CD8-positive, alpha-beta memory T cell (primary cell): Measurements from ENCODE around the gene KNDC1. TPM values are rescaled to one million over a fixed set of nuclear protein-coding genes. Genes with fewer than 3 reads are reported as not detected.

Source experiments
- CTCF ChIA-PET: fragments of 350-600 bp; sonication (Branson Sonifier 250); formaldehyde crosslinking; loops from one replicate; lab custom pipeline; 2021; ENCODE audit warnings: antibody characterized with exemption; lab: Charles Lee
- POLR2A ChIA-PET: fragments of 350-600 bp; sonication (Branson Sonifier 250); formaldehyde crosslinking; loops from one replicate; lab custom pipeline; 2021; ENCODE audit warnings: antibody characterized with exemption; lab: Charles Lee
- DNase-seq, 5 donors: peaks; one replicate each; pipeline versions ENCODE4 v3.0.0 to v3.0.0-alpha.2; 2020 to 2022; ENCODE audit warnings: mixed read lengths in 1 of 5
- H3K27ac ChIP-seq: one replicate; pipeline ENCODE4 v1.7.0; 2013; ENCODE audit warnings: low read depth, mild to moderate bottlenecking, low read length, moderate library complexity
- H3K27me3 ChIP-seq: 2 replicates; pipeline ENCODE4 v1.7.0; 2013; ENCODE audit warnings: low read length, mild to moderate bottlenecking; ENCODE audit not compliant: insufficient read depth, poor library complexity, severe bottlenecking
- H3K36me3 ChIP-seq: 2 replicates; pipeline ENCODE4 v1.7.0; 2013; ENCODE audit warnings: mild to moderate bottlenecking, low read length, moderate library complexity; ENCODE audit not compliant: insufficient read depth
- H3K4me1 ChIP-seq: 2 replicates; pipeline ENCODE4 v1.7.0; 2013; ENCODE audit warnings: mild to moderate bottlenecking, low read length, moderate library complexity; ENCODE audit not compliant: insufficient read depth
- H3K4me3 ChIP-seq: 2 replicates; pipeline ENCODE4 v1.7.0; 2013; ENCODE audit warnings: mild to moderate bottlenecking, low read length
- H3K9me3 ChIP-seq: 2 replicates; pipeline ENCODE4 v1.7.0; 2013; ENCODE audit warnings: mild to moderate bottlenecking, low read length
- H3K27ac Mint-ChIP-seq, 8 donors: one replicate each; pipeline ENCODE4 v1.8.0; 2020 to 2021; ENCODE audit warnings: mixed read lengths in 8 of 8, mild to moderate bottlenecking in 6 of 8, inconsistent platforms in 3 of 8, moderate library complexity in 3 of 8
- H3K27me3 Mint-ChIP-seq, 2 donors: one replicate each; pipeline ENCODE4 v1.8.0; 2020 to 2021; ENCODE audit warnings: mixed read lengths in 2 of 2, mild to moderate bottlenecking in 1 of 2, moderate library complexity in 1 of 2
- H3K36me3 Mint-ChIP-seq, 3 donors: one replicate each; pipeline ENCODE4 v1.8.0; 2020 to 2021; ENCODE audit warnings: mixed read lengths in 3 of 3, inconsistent platforms in 1 of 3, mild to moderate bottlenecking in 1 of 3
- H3K4me1 Mint-ChIP-seq, 3 donors: one replicate each; pipeline ENCODE4 v1.8.0; 2020 to 2021; ENCODE audit warnings: mixed read lengths in 3 of 3, inconsistent platforms in 1 of 3, mild to moderate bottlenecking in 1 of 3
- H3K4me3 Mint-ChIP-seq, 7 donors: one replicate each; pipeline ENCODE4 v1.8.0; 2020 to 2021; ENCODE audit warnings: mixed read lengths in 7 of 7, mild to moderate bottlenecking in 6 of 7, moderate library complexity in 4 of 7, inconsistent platforms in 2 of 7
- H3K9me3 Mint-ChIP-seq, 5 donors: one replicate each; pipeline ENCODE4 v1.8.0; 2020 to 2022; ENCODE audit warnings: mixed read lengths in 5 of 5, mild to moderate bottlenecking in 3 of 5, moderate library complexity in 2 of 5, inconsistent platforms in 1 of 5
- polyA plus RNA-seq: library from polyadenylated mRNA; unstranded; fragments of 300-500 nt; fragmentation: Illumina TruSeq; gene quantifications from one replicate; pipeline ENCODE4 v1.2.3, GENCODE V29; 2021
- total RNA-seq, 2 experiments: library from RNA; stranded (reverse); gene quantifications; one replicate each; pipeline ENCODE4 v1.2.3, GENCODE V29; 2021

Gene KNDC1
- total and polyA plus RNA-seq, 3 experiments from 2014 or later = 0.05 TPM; not detected in 2

GRCh38 chr10:133252223-133252552 lies 92.2 kb downstream of the KNDC1 start:
- H3K27ac ChIP-seq = no peak overlapping the region
- H3K4me3 ChIP-seq = no peak overlapping the region
- ChIA-PET CTCF (no interaction called here), POLR2A (no interaction called here)
- peak overlapping the region in 1 of 8 donors; percentile 38 for H3K27ac Mint-ChIP-seq
- DNase-seq = no peak
- H3K4me3 Mint-ChIP-seq = no peak overlapping the region
- no peaks in the 10 kb centered on the region for H3K36me3 ChIP-seq
- no peaks in the 10 kb centered on the region for H3K36me3 Mint-ChIP-seq
- no peaks in the 10 kb centered on the region for H3K27me3 ChIP-seq
- H3K4me1 Mint-ChIP-seq = peaks cover 4% of the 10 kb centered on the region in 3 donors
- no peaks in the 10 kb centered on the region for H3K9me3 Mint-ChIP-seq
- H3K27me3 Mint-ChIP-seq = peaks cover 2 to 6% of the 10 kb centered on the region in 2 donors
- peaks cover 4% of the 10 kb centered on the region for H3K4me1 ChIP-seq
- no peaks in the 10 kb centered on the region for H3K9me3 ChIP-seq

- H3K36me3 ChIP-seq = no peaks in the 10 kb centered on the region
- Mint-ChIP-seq H3K4me3 (no peak overlapping the region), H3K27ac (no peak overlapping the region), H3K9me3 (no peaks in the 10 kb centered on the region), H3K36me3 (no peaks in the 10 kb centered on the region), H3K27me3 (peaks cover 0 to 6% of the 10 kb centered on the region in 2 donors), H3K4me1 (peaks cover 12 to 16% (median 14%) of the 10 kb centered on the region in 3 donors)
- no peaks in the 10 kb centered on the region for H3K9me3 ChIP-seq
- POLR2A ChIA-PET = no interaction called here
- no peak overlapping the region for H3K4me3 ChIP-seq
- H3K4me1 ChIP-seq = peaks cover 17% of the 10 kb centered on the region
- CTCF ChIA-PET = no interaction called here
- H3K27me3 ChIP-seq = no peaks in the 10 kb centered on the region
- DNase-seq = no peak
- no peak overlapping the region for H3K27ac ChIP-seq
Measured at GRCh38 chr10:133253361-133253955, 93.4 kb downstream of the KNDC1 start.

GRCh38 chr10:133254421-133255120 lies 94.6 kb downstream of the KNDC1 start:
- CTCF ChIA-PET = interaction anchor here (0.8 kb wide), 1 partner anchor 8 kb away, joined by 4 read pairs; no protein-coding TSS in a partner anchor

GRCh38 chr10:133255323-133255722 lies 95.3 kb downstream of the KNDC1 start:
- no peak overlapping the region for H3K27ac ChIP-seq
- Mint-ChIP-seq H3K4me3 (no peak overlapping the region), H3K36me3 (no peaks in the 10 kb centered on the region), H3K27ac (no peak overlapping the region), H3K27me3 (peaks cover 0 to 2% of the 10 kb centered on the region in 2 donors), H3K4me1 (peaks cover 24 to 32% (median 28%) of the 10 kb centered on the region in 3 donors), H3K9me3 (no peaks in the 10 kb centered on the region)
- H3K27me3 ChIP-seq = no peaks in the 10 kb centered on the region
- H3K36me3 ChIP-seq = no peaks in the 10 kb centered on the region
- ChIA-PET POLR2A (no interaction called here), CTCF (interaction anchor here (0.8 kb wide), 1 partner anchor 9 kb away, joined by 4 read pairs; no protein-coding TSS in a partner anchor)
- H3K4me3 ChIP-seq = no peak overlapping the region
- peaks cover 35% of the 10 kb centered on the region for H3K4me1 ChIP-seq
- no peak for DNase-seq
- no peaks in the 10 kb centered on the region for H3K9me3 ChIP-seq

More at GRCh38 chr10:133254421-133255120, 94.6 kb downstream of the KNDC1 start:
- no peaks in the 10 kb centered on the region for H3K9me3 Mint-ChIP-seq
- H3K27ac ChIP-seq = no peak overlapping the region
- no peaks in the 10 kb centered on the region for H3K36me3 ChIP-seq
- H3K27me3 Mint-ChIP-seq = peaks cover 0 to 6% of the 10 kb centered on the region in 2 donors
- no peaks in the 10 kb centered on the region for H3K27me3 ChIP-seq
- DNase-seq = no peak
- H3K4me3 Mint-ChIP-seq = no peak overlapping the region
- H3K27ac Mint-ChIP-seq = peak overlapping the region in 4 of 8 donors; percentile 19 to 96 (median 72)
- H3K4me3 ChIP-seq = no peak overlapping the region
- H3K9me3 ChIP-seq = no peaks in the 10 kb centered on the region
- no peaks in the 10 kb centered on the region for H3K36me3 Mint-ChIP-seq
- POLR2A ChIA-PET = no interaction called here
- H3K4me1 ChIP-seq = peaks cover 28% of the 10 kb centered on the region
- H3K4me1 Mint-ChIP-seq = peaks cover 18 to 25% (median 21%) of the 10 kb centered on the region in 3 donors

GRCh38 chr10:133257489-133258065 lies 97.6 kb downstream of the KNDC1 start:
- Mint-ChIP-seq H3K36me3 (no peaks in the 10 kb centered on the region), H3K9me3 (no peaks in the 10 kb centered on the region), H3K4me1 (peaks cover 36 to 50% (median 44%) of the 10 kb centered on the region in 3 donors), H3K4me3 (peak overlapping the region in 6 of 7 donors; percentile 16 to 84 (median 44)), H3K27me3 (no peaks in the 10 kb centered on the region), H3K27ac (peak overlapping the region; percentile 36 to 96 (median 82))
- Histone ChIP-seq H3K36me3 (no peaks in the 10 kb centered on the region), H3K9me3 (no peaks in the 10 kb centered on the region), H3K27ac (peak overlapping the region; percentile 9), H3K4me1 (peaks cover 52% of the 10 kb centered on the region), H3K27me3 (no peaks in the 10 kb centered on the region), H3K4me3 (peak overlapping the region; percentile 15)
- peak in 1 of 5 donors; percentile 28 for DNase-seq
- ChIA-PET CTCF (interaction anchor here (0.7 to 2.7 kb wide), 10 partner anchors 11 to 72 kb away, joined by 3 to 13 read pairs (median 5); partner anchors contain the start of gene ADAM8), POLR2A (interaction anchor here (0.6 to 2.1 kb wide), 3 partner anchors 17 to 96 kb away, joined by 4 to 8 read pairs (median 5); no protein-coding TSS in a partner anchor)

- peaks cover 58% of the 10 kb centered on the region for H3K4me1 ChIP-seq
- peak overlapping the region in 7 of 8 donors; percentile 70 to 97 (median 83) for H3K27ac Mint-ChIP-seq
- no peaks in the 10 kb centered on the region for H3K9me3 Mint-ChIP-seq
- peak overlapping the region; percentile 59 for H3K27ac ChIP-seq
- POLR2A ChIA-PET = interaction anchor here (2.1 to 3.7 kb wide), 2 partner anchors 17 to 20 kb away, joined by 8 to 15 read pairs; no protein-coding TSS in a partner anchor
- H3K9me3 ChIP-seq = no peaks in the 10 kb centered on the region
- peak overlapping the region; percentile 26 for H3K4me3 ChIP-seq
- H3K27me3 Mint-ChIP-seq = peaks cover 0 to 2% of the 10 kb centered on the region in 2 donors
- peak in 2 of 5 donors; percentile 32 to 59 for DNase-seq
- peak overlapping the region in 5 of 7 donors; percentile 33 to 55 (median 53) for H3K4me3 Mint-ChIP-seq
- peaks cover 0 to 2% (median 0%) of the 10 kb centered on the region in 3 donors for H3K36me3 Mint-ChIP-seq
- H3K4me1 Mint-ChIP-seq = peaks cover 38 to 56% (median 50%) of the 10 kb centered on the region in 3 donors
- CTCF ChIA-PET = interaction anchor here (0.9 to 2.7 kb wide), 8 partner anchors 12 to 71 kb away, joined by 3 to 13 read pairs (median 6); partner anchors contain the start of gene ADAM8
- no peaks in the 10 kb centered on the region for H3K36me3 ChIP-seq
- H3K27me3 ChIP-seq = no peaks in the 10 kb centered on the region
Measured at GRCh38 chr10:133258066-133258817, 98.2 kb downstream of the KNDC1 start.
